ENCODE measurements around the gene PHF20.

DNA sequence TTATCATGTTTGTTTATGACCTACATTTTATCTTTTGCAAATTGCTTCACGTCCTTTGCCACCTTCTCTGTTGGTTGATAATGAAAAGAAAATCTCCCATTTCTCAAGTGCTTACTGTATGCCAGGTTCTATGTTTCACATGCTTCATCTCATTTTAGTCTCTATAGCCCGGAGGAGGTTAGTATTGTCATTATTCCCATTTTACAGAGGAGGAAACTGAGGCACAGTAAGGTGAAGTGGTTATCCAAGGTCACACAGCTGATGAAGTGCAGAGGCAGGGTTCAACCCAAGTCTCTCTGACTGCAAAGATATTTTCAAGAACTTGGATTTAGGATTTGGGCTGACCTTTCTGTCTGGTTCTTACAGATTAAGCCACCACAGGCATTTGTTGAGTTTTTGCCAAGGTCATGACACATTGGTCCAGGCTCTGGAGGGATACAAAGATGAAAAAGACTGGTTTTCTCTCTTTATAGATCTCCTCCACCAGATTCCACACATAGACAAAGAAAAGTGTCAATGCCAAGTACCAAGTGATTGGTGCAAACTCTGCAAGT is 217.2 kb downstream of the PHF20 start:
- TF ChIP-seq EP300 (conservative IDR thresholded peaks at IDR 0.05; ENCODE audit: poor library complexity, severe bottlenecking) (no peak), EZH2 (IDR thresholded peaks at IDR 0.05; ENCODE audit: borderline replicate concordance, insufficient read depth, low read length, poor library complexity, severe bottlenecking) (no peak)
- TF ChIP-seq, protein P1, sequence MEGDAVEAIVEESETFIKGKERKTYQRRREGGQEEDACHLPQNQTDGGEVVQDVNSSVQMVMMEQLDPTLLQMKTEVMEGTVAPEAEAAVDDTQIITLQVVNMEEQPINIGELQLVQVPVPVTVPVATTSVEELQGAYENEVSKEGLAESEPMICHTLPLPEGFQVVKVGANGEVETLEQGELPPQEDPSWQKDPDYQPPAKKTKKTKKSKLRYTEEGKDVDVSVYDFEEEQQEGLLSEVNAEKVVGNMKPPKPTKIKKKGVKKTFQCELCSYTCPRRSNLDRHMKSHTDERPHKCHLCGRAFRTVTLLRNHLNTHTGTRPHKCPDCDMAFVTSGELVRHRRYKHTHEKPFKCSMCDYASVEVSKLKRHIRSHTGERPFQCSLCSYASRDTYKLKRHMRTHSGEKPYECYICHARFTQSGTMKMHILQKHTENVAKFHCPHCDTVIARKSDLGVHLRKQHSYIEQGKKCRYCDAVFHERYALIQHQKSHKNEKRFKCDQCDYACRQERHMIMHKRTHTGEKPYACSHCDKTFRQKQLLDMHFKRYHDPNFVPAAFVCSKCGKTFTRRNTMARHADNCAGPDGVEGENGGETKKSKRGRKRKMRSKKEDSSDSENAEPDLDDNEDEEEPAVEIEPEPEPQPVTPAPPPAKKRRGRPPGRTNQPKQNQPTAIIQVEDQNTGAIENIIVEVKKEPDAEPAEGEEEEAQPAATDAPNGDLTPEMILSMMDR (IDR thresholded peaks at IDR 0.05; ENCODE audit: poor library complexity, severe bottlenecking) = no peak
